ENCODE measurements around the gene KATNAL2. TPM values are rescaled to one million over a fixed set of nuclear protein-coding genes. Genes with fewer than 3 reads are reported as not detected.
A peak's percentile ranks its signal among the peaks of the same experiment; 100 is the strongest.

KATNAL2 gene
- total and polyA plus RNA-seq, 7 donors = 0.19 to 1.7 (median 0.30) TPM

DNA sequence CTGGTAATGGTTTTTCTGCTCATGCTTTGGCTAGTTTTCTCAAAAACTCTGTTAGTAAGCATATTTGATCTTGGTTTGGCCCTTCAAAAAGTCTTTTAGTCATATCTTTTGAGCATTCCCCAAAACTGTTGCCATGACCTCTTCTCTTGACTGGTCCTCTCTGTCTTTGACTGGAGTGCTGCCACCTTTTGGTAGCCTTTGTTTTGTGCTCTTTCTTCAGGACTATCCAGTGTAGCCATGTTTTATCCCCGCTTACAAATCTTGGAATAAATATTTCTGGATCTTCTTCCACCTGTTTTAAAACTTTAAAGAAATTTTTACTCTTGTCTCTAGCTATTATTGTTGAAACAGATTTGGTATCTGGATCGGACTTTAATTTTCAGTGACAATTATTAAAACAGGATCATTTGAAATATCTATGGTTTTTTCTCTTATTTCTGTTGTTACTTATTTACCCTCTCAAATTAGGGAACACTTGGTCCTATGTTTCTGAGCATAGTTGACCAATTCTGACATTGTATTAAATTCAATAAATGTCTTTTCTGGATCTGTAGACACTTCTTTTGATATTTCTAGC lies 119.0 kb downstream of the KATNAL2 start:
- no peak overlapping the region for H3K4me3 ChIP-seq
- no peaks in the 10 kb centered on the region for H3K27me3 ChIP-seq (ENCODE audit: insufficient read depth in 3 of 3, low read length in 2 of 3)
- no peaks in the 10 kb centered on the region for H3K36me3 ChIP-seq (ENCODE audit: insufficient read depth in 1 of 2, low read depth in 1 of 2)
- ATAC-seq (no peak), DNase-seq (no peak)
- WGBS, 3 donors = 62 to 76% (median 70%) methylated on average over 2 of the region's 2 CpGs
- no peaks in the 10 kb centered on the region for H3K4me1 ChIP-seq
- intact Hi-C loops (cut with DNase I) = no loop called here
- no peaks in the 10 kb centered on the region for H3K9me3 ChIP-seq
- TF ChIP-seq CTCF (IDR thresholded peaks at IDR 0.05) = peak; percentile 24
- H3K27ac ChIP-seq = no peak overlapping the region

- intact Hi-C loops (cut with DNase I) = no loop called here
- H3K27me3 ChIP-seq (ENCODE audit: insufficient read depth in 3 of 3, low read length in 2 of 3) = no peaks in the 10 kb centered on the region
- DNase-seq (no peak), ATAC-seq (no peak)
- TF ChIP-seq CTCF (IDR thresholded peaks at IDR 0.05) = no peak
- no peaks in the 10 kb centered on the region for H3K36me3 ChIP-seq (ENCODE audit: insufficient read depth in 1 of 2, low read depth in 1 of 2)
- H3K4me1 ChIP-seq = no peaks in the 10 kb centered on the region
- H3K4me3 ChIP-seq = no peak overlapping the region
- H3K27ac ChIP-seq = no peak overlapping the region
- no peaks in the 10 kb centered on the region for H3K9me3 ChIP-seq
- WGBS, 3 donors = 86 to 91% (median 88%) methylated on average over 3 of the region's 3 CpGs
These were observed 119.7 kb downstream of the KATNAL2 start for GRCh38 chr18:47036927-47037578.

- Histone ChIP-seq H3K4me3 (no peak overlapping the region), H3K4me1 (no peaks in the 10 kb centered on the region), H3K9me3 (no peaks in the 10 kb centered on the region), H3K27me3 (ENCODE audit: insufficient read depth in 3 of 3, low read length in 2 of 3) (no peaks in the 10 kb centered on the region), H3K36me3 (ENCODE audit: insufficient read depth in 1 of 2, low read depth in 1 of 2) (no peaks in the 10 kb centered on the region), H3K27ac (no peak overlapping the region)
- intact Hi-C loops (cut with DNase I) = no loop called here
- ATAC-seq (no peak), DNase-seq (no peak)
- no peak for TF ChIP-seq CTCF (IDR thresholded peaks at IDR 0.05)
- 91 to 96% (median 92%) methylated on average over 6 of the region's 6 CpGs for WGBS, 3 donors
These were observed 123.6 kb downstream of the KATNAL2 start for GRCh38 chr18:47040982-47041381.

DNA sequence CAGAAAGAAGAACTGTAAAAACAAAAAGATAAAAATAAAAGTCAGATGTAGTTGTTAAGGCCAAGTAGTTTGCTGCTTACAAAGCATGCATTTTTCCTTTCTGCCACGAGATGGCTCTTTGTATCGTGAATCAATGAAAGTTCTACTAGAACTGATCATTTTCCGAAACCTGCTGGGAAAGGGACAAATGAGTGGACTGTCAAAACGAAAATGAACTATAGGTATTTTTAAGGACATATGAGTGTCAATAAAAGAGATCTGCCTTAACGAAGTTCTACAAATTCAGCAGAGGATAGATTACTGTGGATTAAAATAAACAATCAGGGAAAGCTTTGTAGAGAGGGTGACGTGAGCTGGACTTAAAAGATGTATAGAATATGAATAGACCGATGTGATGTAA lies 133.1 kb downstream of the KATNAL2 start:
- Histone ChIP-seq H3K9me3 (no peaks in the 10 kb centered on the region), H3K4me3 (no peak overlapping the region), H3K4me1 (peaks cover 4% of the 10 kb centered on the region), H3K27ac (no peak overlapping the region), H3K27me3 (ENCODE audit: insufficient read depth in 3 of 3, low read length in 2 of 3) (no peaks in the 10 kb centered on the region), H3K36me3 (ENCODE audit: insufficient read depth in 1 of 2, low read depth in 1 of 2) (no peaks in the 10 kb centered on the region)
- intact Hi-C loops (cut with DNase I) = loop anchor here (2.0 to 5.0 kb wide), 3 partner anchors 154 to 702 kb away; no protein-coding TSS in a partner anchor
- peak; percentile 67 for TF ChIP-seq CTCF (IDR thresholded peaks at IDR 0.05)
- 32 to 39% (median 32%) methylated on average over 7 of the region's 7 CpGs for WGBS, 3 donors
- no peak for DNase-seq
- ATAC-seq = peak in 2 of 4 donors; percentile 45 to 54

All from psoas muscle (tissue), 8 donors.